Astrocyte of the cerebellum (primary cell): ENCODE measurements around the gene BRD2.
"Not testable (repeated sequence)": the region's sequence is repeated elsewhere in the genome, so short reads cannot be mapped to it uniquely, and the experiment has no call there.

Experiments
- DNase-seq: peaks from one replicate; pipeline ENCODE4 v3.0.0-alpha.2; 2011; ENCODE audit warnings: low read depth
- H3K4me3 ChIP-seq: 2 replicates; pipeline ENCODE4 v1.5.1; 2011; ENCODE audit warnings: mild to moderate bottlenecking, low read depth, low read length, moderate library complexity
- in situ Hi-C: cut with HindIII; loops from 2 replicates; pipeline ENCODE4 v1.10.0; 2017; ENCODE audit warnings: low sequenced_read_pairs
- TF ChIP-seq, protein P1 (sequence below): IDR thresholded peaks from 2 replicates; pipeline ENCODE4 v1.5.1; 2012; ENCODE audit warnings: low read length, low read depth, moderate library complexity, mild to moderate bottlenecking; ENCODE audit errors: missing control alignments

BRD2 gene

DNA sequence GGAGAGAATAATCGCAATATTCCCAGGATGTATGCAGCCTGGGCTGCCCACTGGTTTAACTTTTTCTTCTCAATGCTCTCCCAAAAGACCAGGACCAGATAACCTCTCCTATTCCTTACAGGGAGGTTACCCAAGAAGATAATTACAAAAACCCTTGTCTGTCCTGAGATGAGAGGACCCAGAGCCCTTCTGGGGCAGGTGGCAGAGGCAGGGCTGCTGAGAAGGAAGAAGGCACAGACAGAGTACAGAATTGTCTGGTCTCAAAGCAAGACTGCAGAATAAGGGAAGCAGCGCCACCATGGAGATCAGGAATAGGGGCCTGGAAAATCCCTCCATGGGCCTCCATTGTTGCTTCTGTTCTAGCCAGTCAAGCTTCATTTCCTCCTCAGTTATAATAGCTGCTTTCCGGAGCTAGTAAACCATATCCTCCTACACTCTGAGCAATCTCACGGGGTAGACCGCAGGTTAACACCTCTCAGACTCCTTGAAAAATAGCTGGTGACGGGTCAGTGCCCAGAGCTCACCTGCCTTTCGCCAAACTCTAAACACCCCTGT, 27.1 kb upstream of the BRD2 start:
- DNase-seq: no peak
- H3K4me3 ChIP-seq: no peak overlapping the region
- in situ Hi-C loops: no loop called here
- TF ChIP-seq, protein P1, sequence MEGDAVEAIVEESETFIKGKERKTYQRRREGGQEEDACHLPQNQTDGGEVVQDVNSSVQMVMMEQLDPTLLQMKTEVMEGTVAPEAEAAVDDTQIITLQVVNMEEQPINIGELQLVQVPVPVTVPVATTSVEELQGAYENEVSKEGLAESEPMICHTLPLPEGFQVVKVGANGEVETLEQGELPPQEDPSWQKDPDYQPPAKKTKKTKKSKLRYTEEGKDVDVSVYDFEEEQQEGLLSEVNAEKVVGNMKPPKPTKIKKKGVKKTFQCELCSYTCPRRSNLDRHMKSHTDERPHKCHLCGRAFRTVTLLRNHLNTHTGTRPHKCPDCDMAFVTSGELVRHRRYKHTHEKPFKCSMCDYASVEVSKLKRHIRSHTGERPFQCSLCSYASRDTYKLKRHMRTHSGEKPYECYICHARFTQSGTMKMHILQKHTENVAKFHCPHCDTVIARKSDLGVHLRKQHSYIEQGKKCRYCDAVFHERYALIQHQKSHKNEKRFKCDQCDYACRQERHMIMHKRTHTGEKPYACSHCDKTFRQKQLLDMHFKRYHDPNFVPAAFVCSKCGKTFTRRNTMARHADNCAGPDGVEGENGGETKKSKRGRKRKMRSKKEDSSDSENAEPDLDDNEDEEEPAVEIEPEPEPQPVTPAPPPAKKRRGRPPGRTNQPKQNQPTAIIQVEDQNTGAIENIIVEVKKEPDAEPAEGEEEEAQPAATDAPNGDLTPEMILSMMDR: no peak

DNA sequence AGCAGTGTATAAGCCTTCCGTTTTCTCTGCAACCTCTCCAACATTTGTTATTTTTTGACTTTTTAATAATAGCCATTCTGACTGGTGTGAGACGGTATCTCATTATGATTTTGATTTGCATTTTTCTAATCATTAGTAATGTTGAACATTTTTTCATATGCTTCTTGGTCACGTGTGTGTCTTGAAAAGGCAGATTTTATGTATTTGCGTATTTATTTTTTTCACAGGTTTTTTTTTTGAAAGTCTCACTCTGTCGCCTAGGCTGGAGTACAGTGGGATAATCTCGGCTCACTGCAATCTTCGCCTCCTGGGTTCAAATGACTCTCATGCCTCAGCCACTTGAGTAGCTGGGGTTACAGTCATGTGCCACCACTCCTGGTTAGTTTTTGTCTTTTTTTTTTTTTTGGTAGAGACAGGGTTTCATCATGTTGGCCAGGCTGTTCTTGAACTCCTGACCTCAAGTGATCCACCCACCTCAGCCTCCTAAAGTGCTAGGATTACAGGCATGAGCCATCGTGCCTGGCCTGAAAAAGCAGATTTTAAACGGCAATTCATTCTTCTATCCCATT, 25.8 kb upstream of the BRD2 start:
- DNase-seq, H3K4me3 ChIP-seq, in situ Hi-C loops: not testable (repeated sequence)

DNA sequence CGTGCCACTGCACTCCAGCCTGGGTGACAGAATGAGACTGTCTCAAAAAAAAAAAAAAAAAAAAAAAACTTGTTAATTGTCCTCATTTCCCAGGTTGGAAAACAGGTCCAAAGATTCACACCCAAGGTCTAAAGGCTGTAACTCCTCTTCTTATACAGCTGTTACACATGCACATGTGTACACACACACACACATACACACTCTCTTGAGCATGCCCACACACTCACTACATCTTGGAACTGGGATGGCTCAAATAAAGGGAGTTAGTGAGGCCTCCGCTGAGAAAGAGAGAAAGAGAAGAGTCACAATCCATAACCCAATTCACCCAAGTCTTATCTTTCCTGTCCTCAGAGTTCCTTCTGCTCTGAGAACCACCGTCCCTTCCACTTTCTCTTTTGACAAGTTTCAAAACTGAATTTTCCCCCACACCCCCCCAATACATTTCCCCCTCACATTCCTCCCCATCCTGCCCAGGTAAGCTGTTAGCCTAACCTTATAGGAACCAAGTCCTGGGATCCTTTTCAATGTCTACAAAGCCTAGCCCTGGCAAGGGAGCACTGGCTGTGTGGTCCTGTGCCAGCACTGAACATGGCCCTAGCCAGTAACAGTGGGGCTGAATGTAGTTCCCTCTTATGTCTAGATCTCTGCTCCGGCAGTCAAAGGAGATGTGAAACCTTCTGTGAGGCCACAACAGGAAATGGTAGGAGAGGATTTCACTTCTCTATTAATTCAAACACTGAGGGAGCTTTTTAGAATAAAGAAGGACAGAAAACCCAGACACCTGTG, 24.3 kb upstream of the BRD2 start:
- TF ChIP-seq, protein P1: no peak
- no peak overlapping the region for H3K4me3 ChIP-seq
- DNase-seq: no peak
- in situ Hi-C loops: no loop called here

DNA sequence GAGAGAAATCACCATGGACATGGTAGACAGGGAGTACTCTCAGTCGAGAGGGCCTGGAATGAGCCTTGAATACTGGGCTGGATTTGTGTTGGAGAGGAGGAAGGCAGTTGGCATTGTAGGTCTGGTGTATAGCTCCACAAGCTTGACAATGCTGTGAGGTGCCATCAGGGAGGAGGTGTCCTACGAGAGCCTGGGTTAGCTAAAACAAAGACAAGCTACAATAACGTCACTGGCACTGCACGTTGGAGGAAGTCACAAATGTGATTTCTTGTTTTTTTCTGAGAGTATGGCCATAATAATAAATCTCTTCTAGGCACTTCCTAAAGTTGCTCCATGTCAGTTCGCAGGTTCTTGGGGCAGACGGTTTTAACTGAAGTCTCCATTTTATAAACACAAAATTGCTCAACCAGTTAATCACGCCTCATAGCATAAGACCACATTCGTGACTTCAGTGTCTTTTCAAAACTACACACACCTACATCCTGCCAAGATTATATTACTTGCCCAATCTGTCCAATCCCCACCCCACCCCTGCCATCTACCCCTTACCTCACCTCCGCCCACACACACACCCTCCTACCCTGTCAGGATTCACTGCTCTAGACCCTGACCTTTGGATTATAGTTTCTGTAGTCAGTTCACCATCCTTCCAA, 23.2 kb upstream of the BRD2 start:
- in situ Hi-C loops: loop anchor here (5.0 kb wide), 1 partner anchor 33 kb away; no protein-coding TSS in a partner anchor
- TF ChIP-seq, protein P1: no peak
- no peak overlapping the region for H3K4me3 ChIP-seq
- no peak for DNase-seq

DNA sequence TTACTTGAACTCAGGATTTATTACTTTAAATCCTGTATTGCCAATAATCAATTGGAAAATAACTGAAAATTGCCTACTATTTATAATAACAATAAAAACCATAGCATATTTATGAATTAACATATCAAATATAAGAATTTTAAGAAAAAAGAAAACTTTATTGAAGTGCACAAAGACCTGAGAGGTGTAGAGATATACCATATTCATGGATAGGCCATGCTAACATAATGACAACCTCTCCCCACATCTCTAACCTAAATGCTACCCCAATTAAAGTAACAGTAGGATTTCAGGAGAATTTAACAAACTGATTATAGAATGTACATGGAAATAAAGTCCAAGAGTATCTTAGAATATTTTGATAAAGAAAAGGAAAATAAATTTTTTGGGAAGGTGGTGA, 22.4 kb upstream of the BRD2 start:
- no peak for DNase-seq
- H3K4me3 ChIP-seq: no peak overlapping the region
- TF ChIP-seq, protein P1: no peak
- in situ Hi-C loops: loop anchor here (5.0 kb wide), 1 partner anchor 34 kb away; no protein-coding TSS in a partner anchor

DNA sequence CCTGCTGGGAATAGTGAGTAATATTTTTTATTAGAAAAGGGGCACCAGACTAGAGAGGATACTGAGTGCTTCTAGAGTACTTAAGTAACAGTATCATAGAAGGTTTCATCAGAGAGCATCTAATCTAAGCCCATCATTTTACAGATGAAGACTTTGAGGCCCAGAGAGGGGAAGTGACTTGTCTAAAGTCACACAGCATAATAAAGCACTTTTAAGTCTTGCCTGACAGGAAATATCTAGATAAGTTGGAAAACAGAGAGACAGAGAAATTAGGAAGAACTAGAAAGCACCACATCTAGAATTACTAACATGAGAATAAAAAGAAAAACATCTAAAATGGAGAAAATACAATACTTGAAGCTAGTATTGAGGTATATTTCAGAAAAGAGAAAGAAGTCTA, 21.5 kb upstream of the BRD2 start:
- H3K4me3 ChIP-seq: no peak overlapping the region
- DNase-seq: no peak
- in situ Hi-C loops: loop anchor here (5.0 kb wide), 1 partner anchor 35 kb away; no protein-coding TSS in a partner anchor
- TF ChIP-seq, protein P1: no peak
